GM21447 (cell line): ENCODE measurements around the gene IFIH1.

Source experiments
- ATAC-seq: cut with Tn5 transposase; IDR thresholded peaks from one replicate; pipeline ENCODE4 v1.9.1; 2021; ENCODE audit not compliant: unreplicated experiment

The IFIH1 gene

DNA sequence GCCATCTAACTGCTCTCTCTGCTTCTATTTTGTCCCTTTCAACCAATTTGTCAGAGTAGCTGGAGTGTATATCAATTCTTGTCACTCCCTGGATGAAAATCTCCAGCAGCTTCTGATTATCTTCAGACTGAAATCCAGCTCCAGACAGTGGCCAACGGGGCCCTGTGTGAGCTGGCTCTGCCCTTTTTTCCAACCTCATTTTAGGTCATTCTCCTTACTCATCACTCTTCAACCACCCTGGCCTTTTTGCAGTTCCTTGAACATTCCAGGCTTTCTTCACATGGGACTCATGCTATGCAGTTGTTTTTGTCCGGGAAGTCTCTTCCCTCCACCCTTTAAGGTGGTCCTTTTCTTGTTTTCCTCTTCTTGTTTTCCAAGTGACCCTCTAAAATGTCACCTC is 59.8 kb downstream of the IFIH1 start:
- no peak for ATAC-seq

DNA sequence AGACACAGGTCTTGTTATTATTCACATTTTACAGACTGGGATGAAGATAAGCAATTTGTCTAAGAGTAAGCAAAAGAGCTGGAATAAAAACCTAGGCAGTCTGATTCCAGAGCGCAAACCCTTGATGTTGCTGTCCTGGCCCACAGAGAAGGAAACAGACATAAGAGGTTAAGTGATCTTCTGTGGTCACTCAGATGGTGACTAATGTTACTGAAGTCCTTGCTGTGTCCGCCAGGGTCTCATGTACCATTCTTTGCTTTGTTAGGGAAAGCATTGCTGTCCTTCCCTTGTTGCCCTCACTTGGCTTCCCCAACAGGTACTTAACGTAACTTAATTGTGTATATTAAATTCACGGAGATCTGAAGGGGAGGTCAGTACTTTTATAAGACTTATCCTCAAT is 60.3 kb downstream of the IFIH1 start:
- no peak for ATAC-seq

DNA sequence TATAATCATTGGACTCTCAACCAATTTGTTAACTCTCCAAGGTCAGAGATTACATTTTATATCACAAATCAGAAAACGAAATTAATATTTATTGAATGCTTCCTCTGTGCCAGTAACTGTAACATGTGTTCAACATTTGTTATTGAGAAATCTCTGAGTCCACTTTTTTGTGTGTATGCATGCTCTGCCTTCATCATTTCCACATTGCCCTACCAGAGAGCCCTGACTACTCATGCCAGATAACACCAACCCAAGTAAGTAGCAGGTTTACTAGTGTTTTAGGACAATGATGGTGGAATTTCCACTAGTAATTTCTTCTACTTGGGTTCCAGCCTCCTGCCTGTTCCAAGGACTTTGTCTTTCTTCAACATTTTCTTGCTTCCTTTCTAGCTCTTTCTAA is 61.1 kb downstream of the IFIH1 start:
- no peak for ATAC-seq

DNA sequence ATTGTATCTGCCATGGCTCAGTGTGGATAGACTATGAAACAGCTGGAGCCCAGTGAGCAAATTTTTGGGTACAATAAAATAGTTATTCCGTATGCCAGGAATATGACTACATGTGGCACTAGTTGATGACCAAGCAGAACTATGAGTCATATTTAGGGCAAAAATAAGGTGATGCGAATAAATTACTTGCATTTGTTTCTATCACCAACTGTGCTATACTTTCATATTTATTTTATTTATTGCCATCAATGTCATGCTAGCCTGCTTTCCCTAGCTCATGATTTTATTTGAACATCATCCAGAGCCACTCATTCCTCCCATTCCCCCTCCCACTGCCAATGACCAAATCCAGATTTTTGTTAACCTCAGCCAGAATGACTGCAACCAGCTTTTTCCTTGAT is 61.9 kb downstream of the IFIH1 start:
- ATAC-seq, result no peak

DNA sequence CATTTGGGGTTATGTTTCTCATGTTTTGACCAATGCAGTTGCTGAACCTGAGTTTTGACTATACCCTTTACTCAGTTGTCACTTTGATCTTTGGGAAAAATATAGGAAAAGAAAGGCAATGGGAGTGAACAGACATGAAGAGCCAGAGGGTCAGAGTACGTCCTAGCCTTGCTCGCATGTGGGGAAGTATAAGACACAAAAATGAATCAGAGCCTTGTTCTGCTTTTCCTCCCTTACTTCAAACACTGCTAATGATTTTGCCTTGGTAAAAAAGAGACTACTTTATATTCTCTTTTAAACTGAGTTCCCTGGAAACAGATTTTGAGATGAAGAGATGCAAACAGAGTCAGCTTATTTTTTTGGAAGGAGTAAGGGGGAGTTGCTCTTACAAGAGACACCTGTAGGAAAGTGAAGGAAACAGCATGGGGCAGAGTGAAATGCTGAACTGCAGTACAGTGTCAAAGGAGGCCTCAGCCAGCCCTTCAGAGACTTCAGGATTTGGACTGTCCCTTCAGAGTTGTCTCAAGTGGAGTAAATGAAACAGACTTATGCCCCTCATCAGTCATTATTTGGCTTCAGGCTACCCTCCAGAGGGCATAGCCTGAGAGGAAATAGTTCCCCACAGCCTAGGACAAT is 64.1 kb downstream of the IFIH1 start:
- no peak for ATAC-seq

DNA sequence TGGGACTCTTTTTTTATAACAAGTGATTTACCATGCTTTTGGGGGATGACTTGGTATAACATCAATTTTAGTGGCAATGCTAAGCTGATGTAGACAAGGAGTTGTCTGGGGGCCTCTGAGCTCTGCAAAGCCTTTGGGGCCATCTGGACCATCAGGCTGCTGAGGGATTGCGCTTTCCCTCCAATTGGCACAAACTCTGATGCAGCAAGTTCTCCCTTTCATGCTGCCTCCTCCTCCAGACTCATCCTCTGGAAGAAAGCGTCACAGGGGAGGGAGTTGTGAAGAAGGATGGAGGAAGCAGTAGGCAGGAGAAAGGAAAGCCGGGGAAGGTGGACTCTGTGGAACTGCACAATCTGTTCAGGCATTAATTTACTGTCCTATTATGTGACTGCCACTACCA is 65.0 kb downstream of the IFIH1 start:
- ATAC-seq, result no peak

DNA sequence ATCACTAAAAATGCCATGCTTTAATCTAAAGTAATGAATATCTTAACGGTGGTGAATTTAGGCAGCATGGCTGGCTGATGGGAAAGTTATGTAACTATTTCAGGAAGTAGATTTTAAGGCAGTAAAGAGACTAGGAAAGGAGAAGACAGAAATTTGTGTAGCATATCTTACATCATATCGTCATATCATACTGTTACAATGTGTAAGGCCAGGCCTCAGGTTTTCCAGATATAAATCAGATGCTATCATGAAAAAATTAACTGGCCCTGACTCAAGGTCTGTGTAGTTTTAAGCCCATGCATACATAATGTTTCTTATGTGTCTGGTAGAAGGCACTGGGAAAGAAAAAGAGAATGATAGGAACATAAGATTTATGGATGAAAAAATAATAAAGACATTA is 66.3 kb downstream of the IFIH1 start:
- ATAC-seq, result no peak

DNA sequence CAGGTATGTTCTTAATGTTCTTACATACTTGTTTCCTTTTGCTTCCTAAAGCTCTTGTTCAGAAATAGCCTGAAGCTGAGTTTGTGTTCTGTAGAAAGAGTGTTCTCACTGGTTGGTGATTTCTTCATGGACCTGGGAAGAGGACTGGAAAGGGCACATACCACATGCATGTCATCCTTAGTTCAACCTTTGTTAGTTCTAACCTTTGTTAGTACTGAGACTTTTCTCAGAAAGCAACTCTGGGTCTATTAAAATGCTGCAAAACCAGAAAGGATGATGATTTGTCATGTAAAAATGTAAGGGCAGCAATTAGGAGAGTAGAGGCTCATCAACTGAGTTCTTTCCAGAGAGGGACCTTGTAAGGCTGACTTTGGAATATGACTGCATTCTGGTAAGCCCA is 72.7 kb downstream of the IFIH1 start:
- ATAC-seq, result no peak

DNA sequence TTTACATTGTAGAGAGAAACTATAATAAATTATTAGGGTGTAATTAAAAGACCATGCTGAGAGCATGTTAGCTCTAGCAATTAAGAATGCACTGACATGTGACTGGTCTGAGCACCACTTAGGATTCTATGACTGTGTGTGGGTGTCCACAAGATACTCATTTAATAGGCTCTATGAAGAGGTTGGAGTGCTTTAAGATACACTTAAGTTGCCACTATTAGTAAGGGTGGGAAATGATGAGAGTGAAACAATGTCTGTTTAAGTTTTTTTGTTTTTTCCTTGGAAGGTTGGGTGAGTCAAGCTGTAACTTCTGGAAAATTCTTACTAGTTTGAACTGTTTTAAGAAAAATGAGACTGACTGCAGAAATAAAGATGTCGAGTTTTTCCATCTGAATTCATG is 73.4 kb downstream of the IFIH1 start:
- no peak for ATAC-seq

DNA sequence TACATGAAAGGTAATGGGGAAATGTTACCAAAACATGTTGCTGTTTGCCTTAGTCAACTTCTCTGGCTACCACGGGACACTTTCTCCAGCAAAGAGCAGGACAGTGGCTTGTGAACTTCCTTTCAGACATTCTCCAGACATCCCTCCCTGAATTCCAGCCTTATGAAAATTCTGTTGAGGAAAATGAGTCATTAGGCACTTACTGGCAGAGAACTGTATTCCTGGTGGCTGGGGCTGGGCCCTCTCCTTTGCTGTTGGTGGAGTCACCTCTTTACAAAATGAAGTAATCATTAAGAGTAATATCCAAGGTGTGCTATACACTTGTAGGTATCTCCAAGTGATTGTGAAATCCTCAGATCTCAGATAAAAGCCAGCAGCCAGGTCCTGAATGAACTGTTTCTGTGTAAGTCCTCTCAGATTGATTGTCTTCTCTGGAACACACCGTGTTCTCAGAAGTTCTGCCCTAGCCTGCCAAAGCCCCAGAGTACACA is 73.9 kb downstream of the IFIH1 start:
- ATAC-seq, result no peak

DNA sequence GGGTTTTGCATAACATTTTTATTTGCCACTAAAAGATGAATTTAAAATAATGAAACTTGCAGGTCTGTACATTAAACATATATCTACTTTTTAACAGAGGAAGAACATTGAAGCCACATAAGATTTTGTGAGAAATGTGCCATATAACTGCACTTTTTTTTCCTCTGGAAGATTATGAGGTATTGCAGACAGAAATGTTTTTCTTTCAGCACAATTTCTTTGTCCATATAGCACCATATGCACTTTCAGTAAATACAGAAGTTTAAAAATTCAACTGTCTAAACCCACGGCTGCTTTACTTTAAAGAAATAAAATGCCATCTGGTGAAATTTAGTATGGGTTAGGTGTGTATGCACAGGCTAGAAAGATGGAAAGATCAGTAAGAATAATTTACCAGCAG is 74.8 kb downstream of the IFIH1 start:
- no peak for ATAC-seq

DNA sequence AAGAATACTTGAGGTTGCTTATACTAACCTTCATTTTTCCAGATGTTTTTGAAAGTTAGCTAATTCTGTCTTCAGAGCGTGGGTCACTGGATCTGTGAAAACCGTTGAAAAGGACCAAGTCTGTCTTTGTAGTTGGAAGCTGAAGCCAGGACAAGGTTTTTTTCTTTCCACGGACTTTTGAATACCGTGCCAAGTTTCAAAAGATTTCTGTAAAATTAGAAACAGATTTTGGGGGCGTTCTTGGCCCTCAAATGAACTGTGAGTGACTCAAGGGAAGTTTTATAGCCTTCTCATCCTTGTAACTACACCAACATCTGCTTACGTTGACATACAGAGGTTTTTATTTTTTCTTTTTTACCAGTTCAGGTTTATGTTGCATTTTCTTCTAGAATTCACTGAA is 75.2 kb downstream of the IFIH1 start, which contains the start of gene FAP:
TSS of gene FAP (minus strand) at position 152 of the 400 bp plus-strand sequence. CDS start at position 34, 118 bp downstream.
- no peak for ATAC-seq

DNA sequence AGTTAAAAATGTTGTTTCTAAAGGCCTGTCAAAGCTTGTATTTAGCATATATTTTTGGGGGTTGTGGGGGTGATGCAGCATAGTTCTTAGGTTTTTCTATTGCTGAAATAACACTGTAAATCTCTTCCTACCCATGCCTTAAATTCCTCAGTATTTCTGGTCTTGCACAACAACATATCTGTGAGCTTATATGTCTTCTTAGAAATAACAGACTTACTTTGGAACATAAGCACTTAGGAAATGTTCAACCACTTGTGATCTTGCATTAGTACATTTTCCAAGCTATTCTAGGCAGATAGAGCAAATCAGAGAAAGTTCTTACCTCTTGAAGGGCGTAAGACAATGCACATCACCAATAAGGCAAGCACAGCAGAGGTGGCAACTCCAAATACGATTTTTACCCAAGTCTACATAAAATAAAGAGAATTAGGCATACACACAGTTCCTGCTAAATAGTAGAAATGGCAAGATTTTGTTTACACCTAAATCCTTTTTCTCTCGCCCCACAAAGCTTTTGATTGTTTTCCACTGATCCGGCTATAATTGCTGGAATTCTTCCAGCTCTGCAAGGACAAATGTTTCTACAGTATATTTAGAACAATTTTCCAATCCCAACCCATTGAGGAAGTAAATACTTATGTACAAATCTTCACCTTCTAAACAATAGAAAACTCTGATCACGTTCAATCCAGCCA is 75.8 kb downstream of the IFIH1 start:
- ATAC-seq, result no peak

DNA sequence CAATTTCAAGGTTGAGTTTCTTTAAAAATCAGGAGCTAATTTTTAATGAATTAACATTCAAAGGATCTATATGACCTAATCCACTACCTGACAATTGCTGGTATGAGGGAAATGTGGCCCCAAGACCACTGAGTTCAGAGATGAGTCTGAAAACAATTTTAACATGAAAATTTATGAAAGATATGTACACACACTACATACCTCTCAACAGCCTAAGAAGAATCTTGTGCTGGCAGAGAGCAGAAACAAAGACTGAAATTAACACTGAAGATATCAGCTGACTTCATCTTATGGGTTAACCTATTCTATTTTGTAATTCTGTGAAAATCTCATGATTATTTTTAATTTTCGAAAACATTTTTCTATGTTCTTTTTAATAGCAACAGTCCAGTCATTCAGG is 76.9 kb downstream of the IFIH1 start:
- no peak for ATAC-seq

DNA sequence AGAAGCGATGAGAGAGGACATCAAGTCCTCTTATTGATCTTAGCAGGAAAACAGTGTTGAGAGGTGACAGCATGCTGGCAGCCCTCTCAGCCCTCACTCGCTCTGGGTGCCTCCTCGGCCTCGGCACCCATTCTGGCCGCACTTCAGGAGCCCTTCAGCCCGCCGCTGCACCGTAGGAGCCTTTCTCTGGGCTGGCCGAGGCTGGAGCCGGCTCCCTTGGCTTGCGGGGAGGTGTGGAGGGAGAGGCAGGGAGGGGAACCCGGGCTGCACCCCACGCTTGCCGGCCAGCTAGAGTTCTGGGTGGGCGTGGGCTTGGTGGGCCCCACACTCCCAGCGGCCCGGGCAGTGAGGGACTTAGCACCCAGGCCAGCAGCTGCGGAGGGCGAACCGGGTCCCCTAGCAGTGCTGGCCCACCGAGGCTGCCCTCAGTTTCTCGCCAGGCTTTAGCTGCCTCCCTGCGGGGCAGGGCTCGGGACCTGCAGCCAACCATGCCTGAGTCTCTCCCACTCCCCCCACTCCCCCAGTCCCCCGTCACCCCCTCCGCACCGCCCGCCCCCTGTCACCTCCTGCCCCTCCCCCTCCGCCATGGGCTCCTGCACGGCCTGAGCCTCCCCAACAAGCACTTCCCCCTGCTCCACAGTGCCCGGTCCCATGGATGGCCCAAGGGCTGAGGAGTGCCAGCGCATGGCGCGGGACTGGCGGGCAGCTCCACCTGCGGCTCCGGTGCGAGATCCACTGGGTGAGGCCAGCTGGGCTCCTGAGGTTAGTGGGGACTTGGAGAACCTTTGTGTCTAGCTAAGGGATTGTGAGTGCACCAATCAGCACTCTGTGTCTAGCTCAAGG is 83.6 kb downstream of the IFIH1 start:
- ATAC-seq, result no peak

DNA sequence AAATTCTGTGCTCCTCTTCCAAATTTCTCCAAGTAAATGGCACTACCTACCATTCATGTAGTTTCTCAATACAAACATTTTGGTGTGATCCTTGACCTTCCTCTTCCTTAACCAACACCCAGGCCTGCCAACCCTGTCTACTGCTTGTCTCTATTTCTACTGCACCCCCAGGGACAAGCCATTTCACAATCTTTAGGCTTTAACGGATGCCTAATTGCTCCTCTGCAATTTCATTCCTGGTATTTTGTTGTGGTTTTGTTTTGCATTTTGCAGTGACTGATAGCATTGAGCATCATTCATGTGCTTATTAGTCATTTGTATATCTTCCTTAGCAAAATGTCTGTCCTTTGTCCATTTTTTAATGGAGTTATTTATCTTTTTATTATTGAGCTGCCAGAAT is 85.3 kb downstream of the IFIH1 start:
- ATAC-seq, result no peak

DNA sequence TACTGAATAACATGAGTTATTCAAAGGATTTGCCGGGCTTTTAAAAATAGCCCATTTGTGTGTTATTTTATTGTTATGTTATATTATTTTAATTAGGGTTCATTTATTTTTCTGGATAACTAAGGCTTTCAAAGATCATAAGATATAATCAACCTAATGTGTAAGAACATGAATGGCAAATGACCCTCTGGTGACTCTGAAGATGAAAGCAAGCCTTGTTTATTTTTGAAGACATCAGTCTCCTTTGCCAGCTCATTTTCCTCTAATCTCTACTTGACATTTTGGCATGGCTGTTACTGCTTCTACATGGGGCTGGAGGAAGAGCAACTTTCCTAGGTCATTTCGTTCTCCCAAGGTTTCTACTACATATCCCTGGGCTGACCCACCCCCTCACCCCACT is 85.8 kb downstream of the IFIH1 start:
- ATAC-seq, result no peak

DNA sequence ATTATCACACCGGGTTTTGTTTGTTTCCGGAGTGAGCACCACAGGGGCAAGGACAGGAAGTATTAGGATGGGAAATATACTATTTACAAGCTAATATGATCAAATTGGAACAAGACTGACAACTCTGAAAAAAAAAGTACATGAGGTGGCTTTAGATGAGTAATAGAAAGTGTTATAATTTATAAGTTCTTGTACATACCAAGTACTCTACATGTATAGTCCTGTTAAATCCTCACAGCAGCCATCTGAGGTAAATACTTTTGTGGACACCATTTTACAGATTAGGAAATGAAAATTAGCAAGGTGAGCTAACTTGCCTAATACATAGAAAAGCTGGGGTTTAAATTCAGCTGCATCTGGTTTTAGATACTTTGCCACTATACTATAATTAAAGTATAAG is 86.5 kb downstream of the IFIH1 start:
- ATAC-seq, result no peak

DNA sequence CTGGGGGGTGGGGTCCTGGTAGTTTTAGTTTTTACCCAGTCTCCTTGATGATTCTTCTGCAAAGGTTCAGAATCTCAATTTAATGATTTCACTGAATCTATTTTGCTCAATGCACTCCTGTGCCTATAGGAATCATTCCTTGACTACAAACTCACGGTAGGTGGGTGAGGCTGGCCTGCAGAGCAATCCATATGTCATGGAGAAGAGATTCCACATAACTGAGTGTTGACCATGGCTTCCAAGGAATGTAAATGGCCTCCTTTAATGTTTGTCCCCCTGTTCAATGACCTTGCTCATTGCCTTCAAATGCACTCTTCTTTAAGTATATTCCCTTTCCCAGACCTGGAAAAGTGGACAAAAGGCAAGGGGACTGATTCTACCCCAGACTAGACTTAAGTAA is 87.7 kb downstream of the IFIH1 start:
- ATAC-seq, result no peak

DNA sequence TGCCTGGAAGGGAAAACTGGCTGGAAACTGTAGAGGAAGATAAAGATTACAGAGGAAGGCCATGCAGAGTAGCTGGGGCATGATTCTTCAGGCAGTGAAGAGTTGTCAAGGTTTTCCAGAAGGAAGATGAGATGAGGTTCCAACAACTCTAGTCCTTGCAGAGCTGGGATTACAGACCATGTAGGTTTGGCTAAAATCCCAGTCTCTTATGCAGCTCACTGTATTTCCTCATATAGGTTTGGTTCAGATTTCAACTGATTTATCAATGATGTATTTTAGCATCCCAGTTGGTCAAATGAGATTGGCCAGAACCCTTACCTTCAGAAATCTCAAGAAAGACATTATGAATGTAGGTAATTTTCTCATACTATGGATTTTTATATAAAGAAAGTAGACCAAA is 91.6 kb downstream of the IFIH1 start:
- no peak for ATAC-seq

DNA sequence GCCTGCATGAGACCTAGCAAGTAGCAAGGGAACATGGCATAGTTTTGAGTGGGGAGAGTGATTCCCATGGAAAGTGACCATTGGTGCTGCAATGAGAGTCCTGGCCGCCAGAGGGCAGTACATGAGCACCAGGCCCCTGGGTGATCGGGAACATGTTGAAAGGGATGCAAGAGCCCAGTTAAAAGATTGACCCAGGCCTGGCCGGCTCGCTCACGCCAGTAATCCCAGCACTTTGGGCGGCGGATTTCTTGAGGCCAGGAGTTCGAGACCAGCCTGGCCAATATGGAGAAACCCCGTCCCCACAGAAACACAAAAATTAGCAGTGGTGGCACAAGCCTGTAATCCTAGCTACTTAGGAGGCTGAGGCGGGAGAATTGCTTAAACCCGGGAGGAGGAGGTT is 97.4 kb downstream of the IFIH1 start:
- peak; percentile 94 for ATAC-seq

DNA sequence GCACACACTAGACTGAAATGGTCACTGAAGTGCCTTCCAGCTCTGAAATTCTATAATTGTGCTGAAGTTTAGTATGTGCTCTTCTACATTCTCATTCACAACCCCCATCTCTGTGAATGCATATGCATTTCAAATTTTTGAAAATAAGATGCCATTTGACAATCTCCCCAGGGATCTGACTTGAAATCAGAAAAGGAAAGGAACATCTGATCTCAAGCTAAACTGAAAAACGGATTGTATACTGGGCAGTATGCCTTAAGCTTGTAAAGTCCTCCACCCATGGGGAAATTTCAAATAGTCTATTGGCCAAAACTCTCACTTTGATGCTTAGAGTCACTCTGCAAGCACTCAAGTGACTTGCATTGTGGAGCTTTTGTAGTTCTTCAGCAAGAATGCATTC is 98.1 kb downstream of the IFIH1 start:
- ATAC-seq, result no peak
